Kidney glomerular epithelial cell (primary cell): ENCODE data around the gene RAD54L.
"Not testable (repeated sequence)": the region's sequence is repeated elsewhere in the genome, so short reads cannot be mapped to it uniquely, and the experiment has no call there.

Experiments
- DNase-seq: peaks from one replicate; lab custom pipeline; 2025; lab: John Stamatoyannopoulos, UW

Gene RAD54L

DNA sequence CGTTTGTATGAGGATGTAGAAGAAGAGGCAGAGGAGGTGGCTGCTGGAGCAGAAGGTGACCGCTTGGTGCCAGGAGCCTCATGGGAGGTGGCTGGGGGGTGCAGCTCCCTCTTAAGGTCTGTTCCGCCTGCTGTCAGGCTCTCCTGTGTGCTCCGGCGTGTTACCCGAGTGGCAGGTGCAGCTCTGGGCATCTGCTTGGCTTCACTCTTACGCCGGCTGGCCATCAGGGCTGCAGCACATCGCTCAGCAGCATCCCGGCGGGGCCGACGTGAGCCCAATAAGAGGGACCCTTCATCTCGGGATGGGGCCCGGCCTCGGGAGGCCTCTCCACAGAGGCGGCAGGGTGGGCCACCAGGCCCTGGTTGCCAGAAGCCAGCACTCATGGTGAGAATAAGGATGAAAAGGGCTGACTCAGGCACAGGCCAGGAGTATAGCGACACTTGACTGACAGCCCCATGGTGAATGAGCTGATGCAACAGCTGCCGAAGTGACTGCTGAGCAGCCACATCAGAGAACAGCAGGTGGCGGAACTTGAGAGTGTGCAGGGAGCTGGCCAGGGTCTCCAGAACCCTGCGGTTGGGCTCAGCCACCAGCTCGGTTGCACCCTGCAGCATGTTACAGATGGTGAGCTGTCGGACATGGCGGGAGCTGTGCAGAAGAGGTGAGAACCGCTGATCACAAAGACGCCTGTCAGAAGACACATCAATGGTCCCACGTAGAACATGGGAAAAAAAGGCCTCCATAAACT lies 38.3 kb downstream of the RAD54L start:
- DNase-seq = no peak

DNA sequence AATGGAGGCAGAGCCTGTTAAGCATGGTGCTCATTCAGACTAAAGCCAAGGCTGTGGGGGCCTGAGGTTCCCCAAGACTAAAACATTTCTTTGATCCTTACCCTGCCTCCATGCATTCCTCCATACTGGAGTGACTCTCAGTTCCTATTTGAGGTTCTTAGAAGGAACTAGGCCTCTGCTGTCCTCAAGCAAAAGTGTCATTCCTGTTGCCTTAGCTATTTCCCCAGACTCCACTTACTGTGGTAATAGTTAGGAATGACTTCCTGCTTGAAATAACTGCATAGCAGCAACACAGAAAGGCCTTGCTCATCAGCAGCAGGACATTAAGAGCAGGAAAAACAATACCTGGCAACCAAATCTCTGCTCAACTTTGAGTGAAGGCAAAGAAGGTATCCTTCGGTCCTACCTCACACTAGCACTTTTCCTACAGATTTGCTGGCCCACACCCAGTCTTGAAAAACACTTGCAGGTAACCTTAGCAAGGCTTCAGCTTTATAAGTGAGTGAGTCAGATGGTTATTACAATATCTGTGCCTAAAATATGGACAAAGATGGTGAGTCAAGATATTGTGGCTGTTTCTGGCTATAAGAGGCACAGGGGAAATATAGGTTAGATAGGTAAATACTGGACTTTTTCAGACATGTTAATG lies 41.0 kb downstream of the RAD54L start:
- DNase-seq = peak; percentile 18

DNA sequence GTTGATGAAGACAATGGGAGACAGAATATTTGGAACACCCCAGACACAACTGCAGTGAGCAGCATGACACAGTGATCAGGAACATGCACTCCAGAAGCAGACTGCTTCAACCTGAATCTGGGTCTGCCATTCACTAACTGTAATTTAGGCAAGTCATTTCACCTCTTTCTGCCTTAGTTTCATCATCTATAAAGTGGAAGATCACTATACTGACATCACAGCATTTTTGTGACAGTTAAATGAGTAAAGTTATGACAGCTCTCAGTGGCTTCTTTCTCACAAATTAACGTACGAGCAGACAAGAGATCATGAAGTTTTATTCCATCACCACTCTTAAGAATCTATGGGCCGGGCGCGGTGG lies 41.6 kb downstream of the RAD54L start:
- DNase-seq = no peak

DNA sequence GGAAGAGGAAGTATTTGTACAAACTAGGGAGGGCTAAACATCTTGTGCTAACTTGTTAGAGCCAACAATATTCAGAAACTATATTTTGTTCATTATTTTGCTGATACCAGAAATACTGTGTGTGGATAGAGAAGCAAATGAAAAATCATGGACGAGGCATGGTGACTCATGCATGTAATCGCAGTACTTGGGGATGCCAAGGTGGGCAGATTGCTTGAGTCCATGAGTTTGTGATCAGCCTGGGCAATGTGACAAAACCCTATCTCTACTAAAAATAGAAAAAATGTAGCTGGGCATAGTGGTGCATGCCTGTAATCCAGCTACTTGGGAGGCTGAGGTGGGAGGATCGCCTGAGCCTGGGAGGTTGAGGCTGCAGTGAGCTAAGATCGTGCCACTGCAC lies 42.4 kb downstream of the RAD54L start:
- no peak for DNase-seq

DNA sequence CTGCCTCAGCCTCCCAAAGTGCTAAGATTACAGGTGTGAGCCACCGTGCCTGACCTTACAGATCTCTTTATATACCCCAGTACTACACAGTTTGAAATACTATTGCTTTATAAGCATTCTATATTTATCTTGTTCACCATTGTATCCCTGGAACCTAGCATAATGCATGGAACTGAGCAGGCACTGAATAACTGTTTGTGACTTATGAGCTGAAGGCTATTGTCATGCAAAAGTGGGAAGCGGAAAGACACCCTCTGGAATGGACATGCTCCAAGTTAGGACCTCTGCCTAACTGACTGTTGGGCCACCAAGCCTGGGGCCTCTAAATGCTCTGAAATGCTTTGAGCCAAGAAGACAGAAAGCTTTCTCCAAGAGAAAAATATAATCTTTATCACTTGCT lies 47.7 kb downstream of the RAD54L start:
- no peak for DNase-seq

DNA sequence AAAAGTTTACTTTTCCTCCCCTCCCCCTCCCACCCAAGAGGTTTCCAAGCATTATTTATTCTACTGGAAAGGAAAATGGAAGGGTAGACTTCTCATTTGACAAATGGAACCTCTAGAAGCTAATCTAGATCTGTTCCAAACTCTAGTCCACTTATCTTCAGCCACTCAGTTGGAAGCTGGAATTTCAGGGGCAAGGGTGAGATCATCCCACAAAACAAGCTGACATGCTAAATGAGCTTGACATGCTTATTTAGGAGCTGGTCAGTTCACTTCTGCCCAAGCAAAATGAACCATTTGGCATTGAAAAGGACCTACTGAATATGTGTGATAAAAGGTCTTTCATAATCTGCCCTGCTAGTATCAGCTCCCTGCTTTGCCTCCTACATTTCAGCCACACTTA lies 50.8 kb downstream of the RAD54L start:
- no peak for DNase-seq

DNA sequence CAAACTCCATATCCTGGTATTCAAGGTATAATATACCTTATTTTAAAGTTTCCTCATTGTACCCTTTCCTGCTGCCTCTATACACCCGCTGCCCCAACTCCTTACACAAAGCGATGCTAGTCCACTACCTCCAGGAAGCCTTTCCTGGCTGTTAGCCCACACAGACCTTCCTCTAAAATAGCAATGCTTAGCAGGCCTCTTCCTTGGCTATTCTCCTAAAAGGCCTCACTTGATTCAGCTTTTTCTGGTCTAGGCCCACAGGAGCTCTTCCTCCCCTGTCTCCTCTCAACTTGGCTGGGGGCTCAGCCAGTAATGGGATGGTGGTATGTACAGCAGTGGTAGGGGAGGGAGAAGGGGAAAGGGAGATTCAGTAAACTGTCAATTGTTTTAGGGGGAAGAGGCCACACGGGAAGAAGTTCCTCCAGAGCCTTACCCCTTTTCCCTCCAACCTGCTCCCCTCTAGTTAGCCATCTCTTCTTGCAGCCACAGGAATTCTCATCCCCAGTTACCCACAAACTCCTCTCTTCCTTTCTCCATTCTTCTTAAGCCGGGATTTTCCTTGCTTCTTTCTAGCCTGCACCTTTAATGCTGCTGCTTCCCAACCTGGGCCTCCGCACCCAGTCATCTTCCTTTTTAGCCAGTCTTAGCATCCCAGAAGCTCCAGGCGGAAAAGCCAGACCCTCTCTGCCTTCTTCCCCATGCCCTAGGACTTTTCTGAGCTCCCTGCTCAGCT lies 53.3 kb downstream of the RAD54L start:
- no peak for DNase-seq

DNA sequence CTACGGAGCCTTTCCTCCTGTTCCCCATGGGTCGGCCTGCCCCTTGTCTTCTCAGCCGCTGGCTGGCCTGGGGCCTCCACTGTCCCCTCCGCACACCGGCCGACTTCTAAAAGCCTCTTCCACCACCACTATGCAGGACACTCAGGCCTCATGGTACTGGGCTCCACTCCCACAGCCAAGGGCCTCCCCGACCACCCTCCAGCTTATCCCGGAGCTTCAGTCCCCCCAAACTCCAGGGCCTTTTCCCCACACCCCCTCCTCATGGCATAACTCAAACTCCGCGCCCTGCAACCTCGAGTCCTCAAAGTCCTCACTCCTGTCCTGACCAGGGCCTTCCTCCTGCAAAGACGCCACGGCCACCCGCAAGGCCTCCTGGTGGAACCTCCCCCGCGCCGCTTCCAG lies 53.8 kb downstream of the RAD54L start:
- peak; percentile 16 for DNase-seq

DNA sequence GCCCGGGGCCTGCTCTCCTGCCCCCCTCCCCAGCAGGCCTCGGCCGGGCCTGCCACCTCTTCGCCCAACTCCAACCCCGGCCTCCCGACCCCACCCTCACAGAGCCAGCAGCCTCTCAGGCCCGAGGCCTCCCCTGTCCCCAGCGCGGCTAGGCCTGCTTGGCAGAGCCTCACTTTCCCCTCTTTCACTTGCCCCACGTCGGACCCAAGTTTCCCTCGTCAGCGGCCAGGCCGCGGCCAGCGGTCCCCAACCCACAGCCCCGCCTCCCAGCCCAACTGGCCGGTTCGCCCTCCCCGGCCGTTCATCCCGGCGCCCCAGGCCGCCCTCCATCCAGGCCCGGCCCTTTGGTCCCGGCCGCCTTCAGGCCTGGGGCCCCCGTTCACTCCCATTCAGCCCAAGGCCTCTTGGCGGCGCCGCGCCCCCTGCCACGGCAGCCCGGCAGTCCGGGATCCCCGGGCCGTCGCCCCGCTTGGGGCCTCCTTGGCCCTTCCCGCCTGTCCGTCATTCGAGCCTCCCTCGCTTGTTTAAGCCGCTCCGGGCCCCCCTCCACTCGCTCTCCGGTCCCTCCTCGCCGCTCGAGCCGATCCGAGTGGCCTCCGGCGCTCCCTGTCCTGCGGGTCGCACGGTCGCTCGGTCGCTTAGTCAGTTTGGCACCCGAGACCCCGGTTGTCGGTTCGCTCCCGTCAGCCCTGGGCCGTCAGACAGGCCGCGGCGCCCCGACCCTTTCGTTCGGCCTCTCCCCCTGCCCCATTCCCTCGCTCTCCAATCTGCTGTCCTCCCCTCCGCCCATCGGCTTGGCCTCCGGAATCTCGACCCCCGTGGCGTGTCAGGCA lies 54.5 kb downstream of the RAD54L start:
- DNase-seq = peak; percentile 11

DNA sequence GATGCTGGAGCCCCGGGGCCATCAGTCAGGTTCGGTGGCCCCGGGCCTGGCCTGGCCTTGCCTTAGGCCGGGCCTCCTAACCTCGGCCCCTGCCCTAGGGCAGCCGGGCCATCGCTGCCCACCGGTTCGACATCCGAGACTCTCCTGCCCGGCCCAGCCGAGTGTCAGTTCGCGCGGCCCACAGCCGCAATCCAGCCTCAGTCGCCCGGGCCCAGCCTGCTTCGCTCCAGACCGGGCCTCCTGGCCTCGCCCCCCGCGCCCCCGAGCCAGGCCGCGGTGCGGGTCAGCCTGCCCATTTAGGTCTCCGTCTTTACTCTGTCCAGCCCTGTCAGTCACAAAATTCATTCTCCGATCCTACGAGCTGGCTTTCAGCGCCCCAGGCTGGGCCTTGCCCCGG lies 55.1 kb downstream of the RAD54L start:
- DNase-seq = no peak

DNA sequence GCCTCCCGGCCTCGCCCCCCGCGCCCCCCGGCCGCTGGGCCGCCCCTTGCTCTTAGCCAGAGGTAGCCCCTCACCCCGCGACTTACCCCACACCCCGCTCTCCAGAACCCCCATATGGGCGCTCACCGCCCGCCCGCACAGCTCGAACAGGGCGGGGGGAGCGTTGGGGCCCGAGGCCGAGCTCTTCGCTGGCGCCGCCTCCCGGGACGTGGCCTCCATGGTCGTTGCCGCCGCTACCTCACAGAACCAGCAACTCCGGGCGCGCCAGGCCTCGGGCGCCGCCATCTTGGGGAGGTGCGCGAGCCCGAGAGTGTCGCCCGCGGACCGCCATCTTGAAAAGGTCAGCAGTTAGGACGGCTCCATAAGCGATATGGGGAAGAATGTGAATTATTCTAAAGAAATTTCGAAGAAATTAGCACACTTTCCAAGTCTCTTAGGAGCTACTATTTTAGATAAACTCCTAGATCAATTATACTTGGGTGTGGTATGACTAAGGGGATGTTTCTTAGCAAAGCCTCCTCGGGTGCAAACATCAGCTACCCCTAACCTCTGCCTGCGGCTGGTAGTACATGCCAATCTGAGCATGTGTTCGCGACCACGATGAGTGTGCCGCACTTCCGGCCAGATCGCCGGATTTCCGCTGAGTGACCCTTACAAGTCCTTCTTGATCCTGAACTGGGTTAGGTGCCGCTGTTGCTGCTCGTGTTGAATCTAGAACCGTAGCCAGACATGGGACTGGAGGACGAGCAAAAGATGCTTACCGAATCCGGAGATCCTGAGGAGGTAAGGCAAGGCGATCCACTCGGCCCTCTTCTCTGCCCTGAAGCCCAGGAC lies 55.7 kb downstream of the RAD54L start, which contains the start of the genes LRRC41 and UQCRH:
Gene LRRC41, minus strand, starts transcription at position 579 of the 834 bp plus-strand sequence. Its CDS starts 294 bp downstream, at position 285.
Gene UQCRH, plus strand, starts transcription at position 661 of the 834 bp plus-strand sequence. Its CDS starts 69 bp downstream, at position 730.
- peak; percentile 98 for DNase-seq

DNA sequence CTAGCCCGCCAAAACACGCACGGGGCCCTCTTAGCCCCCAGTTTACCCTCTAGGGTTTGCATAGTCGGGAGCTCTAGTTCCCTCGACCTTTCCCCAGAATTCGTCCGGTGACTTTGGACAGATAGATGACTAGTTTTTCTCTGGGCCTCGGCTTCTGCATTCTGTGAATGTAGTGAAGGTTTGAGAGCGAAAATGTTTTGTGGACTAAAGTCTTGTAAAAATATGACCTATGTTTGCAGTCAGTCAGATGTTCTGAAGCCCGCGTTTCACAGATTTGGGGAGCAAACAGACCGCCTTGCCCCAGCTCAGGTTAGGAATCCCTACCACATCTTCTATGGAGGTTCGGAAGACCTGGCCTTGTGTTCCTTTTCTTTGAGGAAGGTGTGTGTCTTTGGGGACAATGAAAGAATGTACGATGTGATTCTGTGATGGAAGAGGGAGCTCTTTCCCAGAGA lies 56.3 kb downstream of the RAD54L start:
- no peak for DNase-seq

DNA sequence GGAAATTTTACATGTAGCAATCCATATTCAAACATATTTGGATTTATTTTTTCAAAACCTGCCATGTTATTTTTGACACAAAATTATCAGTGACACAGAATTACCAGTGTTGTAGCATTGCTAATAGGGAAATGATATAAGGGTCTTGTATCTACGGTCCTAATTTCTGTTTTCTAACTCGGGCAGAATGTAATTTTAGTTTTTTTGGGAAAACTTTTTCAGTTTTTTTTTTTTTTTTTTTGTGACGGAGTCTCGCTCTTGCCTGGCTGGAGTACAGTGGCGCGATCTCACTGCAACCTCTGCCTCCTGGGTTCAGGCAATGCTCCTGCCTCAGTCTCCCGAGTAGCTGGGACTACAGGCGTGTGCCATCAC lies 58.6 kb downstream of the RAD54L start:
- DNase-seq = no peak

DNA sequence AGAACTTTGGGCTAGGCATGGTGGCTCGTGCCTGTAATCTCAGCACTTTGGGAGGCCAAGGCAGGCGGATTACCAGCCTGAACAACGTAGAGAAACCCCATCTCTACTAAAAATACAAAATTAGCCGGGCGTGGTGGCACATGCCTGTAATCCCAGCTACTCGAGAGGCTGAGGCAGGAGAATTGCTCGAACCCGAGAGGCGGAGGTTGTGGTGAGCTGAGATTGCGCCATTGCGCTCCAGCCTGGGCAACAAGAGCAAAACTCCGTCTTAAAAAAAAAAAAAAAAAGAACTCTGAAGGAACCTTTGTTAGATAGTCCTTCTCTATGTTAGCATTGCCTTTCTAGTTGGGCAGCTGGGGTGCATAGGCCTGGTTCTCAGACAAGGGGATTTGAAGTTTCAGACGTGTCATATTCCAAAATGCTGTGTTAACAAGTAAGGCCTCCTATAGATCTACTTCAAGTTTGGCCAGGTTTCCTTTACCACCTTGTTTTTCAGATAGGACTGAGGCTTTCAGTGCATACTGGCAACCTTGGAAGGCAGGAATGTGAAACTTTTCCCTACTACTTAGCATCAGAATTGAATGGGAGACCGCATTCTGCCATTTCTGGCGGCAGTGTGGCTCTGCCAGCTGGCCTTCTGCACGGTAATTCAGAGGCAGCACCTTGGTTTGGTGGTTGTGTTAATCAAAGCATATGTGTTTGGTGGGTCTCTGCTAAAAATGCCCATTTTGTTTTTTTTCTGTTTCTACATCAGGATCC lies 62.0 kb downstream of the RAD54L start:
- DNase-seq = no peak

DNA sequence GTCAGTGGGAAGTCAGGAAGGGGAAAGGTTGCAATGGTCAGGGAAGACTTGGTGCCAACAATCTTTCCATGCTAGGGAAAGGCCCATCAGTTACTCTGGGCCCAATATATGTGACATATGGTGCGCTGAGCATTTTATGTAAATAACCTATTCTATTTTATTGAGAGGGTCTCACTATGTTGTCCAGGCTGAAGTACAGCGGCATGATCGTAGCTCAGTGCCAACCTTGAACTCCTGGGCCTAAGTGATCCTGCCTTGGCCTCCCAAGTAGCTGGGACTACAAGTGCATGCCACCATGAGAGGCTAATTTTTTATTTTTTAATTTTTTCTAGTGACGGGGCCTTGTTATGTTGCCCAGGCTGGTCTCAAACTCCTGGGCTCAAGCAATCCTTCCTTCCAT lies 62.8 kb downstream of the RAD54L start:
- no peak for DNase-seq

DNA sequence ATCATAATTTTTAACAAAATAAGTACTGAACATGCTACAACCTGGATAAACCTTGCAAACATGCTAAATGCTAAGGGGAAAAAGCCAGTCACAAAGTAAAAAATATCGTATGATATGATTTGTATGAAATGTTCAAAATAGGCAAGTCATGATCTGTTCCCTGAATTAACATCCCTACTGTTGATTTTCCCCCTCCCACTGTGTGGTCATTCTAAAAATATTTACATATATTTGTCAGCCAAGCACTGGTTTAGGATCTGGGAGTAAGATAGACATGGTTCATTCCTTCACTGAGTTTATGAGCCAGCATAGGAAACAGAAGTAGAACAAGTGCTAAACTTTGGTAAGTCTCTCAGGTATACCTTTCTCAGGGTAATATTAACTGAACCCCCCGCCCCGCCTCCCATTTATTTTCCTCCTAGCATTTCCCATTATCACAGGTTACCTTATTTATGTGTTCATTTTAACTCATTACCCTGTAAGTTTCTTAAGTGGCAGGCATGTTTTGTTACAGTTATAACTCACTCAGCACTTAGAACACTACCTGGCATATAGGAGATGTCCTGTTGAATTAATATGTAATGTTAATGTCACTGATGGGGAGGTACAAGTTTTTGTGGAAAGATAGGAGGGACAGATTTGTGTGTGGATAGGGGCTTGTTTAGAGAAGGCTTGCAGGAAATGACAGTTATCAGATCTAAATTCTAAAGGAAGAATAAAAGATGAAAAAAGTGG lies 68.3 kb downstream of the RAD54L start:
- peak; percentile 38 for DNase-seq

DNA sequence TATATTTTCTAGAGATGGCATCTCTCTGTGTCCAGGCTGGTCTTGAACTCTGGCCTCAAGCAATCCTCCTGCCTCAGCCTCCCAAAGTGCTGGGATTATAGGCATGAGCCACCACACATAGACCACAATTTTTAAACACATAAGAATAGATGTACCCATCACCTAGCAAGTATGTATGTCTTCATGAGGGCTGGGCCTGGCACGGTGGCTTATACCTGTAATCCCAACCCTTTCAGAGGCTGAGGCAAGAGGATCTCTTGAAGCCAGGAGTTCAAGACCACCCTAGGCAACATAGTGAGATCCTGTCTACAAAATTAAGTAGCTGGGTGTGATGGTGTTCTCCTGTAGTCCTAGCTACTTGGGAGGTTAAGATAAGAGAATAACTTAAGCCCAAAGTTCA lies 69.8 kb downstream of the RAD54L start:
- no peak for DNase-seq

DNA sequence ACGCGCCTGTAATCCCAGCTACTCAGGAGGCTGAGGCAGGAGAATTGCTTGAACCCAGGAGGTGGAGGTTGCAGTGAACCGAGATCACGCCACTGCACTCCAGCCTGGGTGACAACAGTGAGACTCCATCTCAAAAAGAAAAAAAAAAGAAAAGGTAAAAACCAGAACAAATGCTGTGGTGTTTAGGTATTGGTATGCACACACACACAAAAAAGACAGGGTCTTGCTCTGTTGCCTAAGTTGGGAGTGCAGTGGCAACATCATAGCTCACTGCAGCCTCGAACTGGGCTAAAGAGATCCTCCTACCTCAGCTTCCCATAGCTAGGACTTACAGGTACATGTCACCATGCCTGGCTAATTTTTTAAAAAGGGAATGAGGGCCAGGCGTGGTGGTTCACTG lies 71.7 kb downstream of the RAD54L start:
- DNase-seq = not testable (repeated sequence)
